GM19324 (cell line): ENCODE data around the gene GLIS1.

ENCODE experiments used
- ATAC-seq: cut with Tn5 transposase; IDR thresholded peaks from one replicate; pipeline ENCODE4 v1.9.1; 2021; ENCODE audit warnings: mild to moderate bottlenecking, moderate library complexity; ENCODE audit not compliant: unreplicated experiment, low FRiP score

Gene GLIS1

GRCh38 chr1:53517109-53517508, 221.9 kb downstream of the GLIS1 start:
- no peak for ATAC-seq

- no peak for ATAC-seq
Measured at GRCh38 chr1:53516181-53516580, 222.8 kb downstream of the GLIS1 start.

DNA sequence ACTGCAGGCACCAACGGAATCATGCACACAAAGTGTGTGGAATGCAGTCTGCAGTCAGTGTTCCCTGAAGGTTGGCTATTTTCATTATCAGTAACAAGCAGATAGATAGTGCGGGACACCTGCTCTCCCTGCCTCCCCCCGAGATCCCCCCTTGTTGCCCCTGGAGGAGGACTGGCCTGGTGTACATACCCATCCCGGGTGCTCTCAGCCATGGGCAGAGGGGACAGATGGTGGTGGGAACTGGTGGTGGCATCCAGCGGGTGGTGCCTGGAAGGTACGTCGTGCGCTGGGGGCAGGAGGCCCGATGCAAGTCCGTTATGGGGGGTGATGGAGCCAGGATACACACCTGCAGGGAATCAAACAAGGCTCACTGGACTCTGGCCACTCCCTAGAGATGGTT, 224.5 kb downstream of the GLIS1 start:
- no peak for ATAC-seq

- no peak for ATAC-seq
Measured at GRCh38 chr1:53513846-53514245, 225.1 kb downstream of the GLIS1 start.

- ATAC-seq = no peak
Measured at GRCh38 chr1:53512807-53513755, 225.9 kb downstream of the GLIS1 start.

GRCh38 chr1:53511933-53512806, 226.8 kb downstream of the GLIS1 start:
- ATAC-seq = no peak

DNA sequence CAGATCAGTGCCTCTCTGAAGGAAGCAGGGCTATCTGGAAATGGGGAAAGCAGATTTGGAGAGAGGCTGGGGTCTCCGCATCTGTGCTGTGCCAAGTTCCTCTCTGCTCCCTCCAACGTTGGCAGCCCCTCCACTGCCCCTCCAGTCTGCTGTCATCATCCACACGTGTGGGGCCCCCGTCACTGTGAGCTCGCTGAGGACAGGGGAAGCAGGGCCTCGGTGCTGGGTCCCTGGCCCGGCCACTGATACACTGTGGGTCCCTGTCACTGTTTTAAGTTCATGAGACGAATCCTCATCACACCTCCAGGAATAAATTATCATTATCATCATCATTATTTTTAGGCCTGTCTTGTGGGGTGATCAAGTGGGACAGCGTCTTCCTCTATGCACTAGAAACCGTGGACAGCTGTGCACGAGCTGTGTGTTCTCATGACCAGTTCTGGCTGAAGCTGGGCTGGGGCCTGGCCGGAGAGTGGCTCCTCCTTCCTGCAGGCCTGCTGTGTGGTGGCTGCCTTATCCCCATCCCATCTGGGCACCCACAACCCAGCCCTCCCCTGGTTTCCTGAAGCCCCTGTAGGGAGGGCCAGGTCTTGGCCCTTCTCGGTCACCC, 227.5 kb downstream of the GLIS1 start:
- no peak for ATAC-seq

GRCh38 chr1:53510215-53510614, 228.7 kb downstream of the GLIS1 start:
- ATAC-seq = no peak

DNA sequence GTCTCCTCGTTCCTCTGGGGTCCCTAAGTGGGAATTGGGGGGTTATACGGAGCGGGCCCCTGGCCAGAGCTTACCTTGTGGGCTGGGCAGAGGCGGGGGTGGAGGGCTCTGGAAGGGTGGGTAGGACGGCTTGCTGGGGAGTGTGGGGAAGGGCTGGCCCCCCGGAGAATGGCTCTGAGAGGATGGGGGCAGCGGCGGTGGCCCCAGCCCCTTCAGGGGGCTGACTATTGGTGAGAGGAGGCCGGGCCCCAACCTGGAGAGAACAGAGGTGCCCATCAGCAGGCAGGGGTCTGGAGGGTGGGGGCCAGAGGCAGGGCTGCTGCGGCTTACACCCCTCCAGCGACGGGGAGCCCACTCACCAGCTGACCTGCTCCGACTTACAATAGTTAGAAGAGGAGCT, 229.2 kb downstream of the GLIS1 start:
- ATAC-seq = no peak

- no peak for ATAC-seq
Measured at GRCh38 chr1:53508991-53509666, 229.8 kb downstream of the GLIS1 start.

- no peak for ATAC-seq
Measured at GRCh38 chr1:53508056-53508990, 230.6 kb downstream of the GLIS1 start.

GRCh38 chr1:53507116-53507820, 231.7 kb downstream of the GLIS1 start:
- ATAC-seq = no peak

GRCh38 chr1:53506355-53507050, 232.5 kb downstream of the GLIS1 start:
- no peak for ATAC-seq

DNA sequence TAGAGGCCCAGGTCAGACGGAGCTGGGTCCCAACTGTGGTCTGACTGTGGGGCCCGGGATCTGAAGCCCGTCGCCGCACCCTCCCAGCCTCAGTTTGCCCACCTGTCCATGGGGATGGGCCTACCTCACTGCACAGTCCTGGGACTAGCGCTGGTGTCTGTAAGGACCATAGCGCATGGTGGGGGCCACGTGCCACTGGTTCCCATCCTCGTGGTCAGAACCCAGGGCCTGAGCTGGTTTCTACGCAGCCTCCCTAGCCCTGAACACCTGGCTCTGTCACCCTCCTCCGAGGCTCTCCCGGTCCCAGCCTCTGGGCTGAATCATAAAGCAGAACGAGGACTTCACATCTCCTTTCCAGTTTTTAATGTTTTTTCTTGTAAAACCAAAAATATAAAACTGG, 233.1 kb downstream of the GLIS1 start:
- no peak for ATAC-seq

- ATAC-seq = no peak
Measured at GRCh38 chr1:53505401-53505800, 233.6 kb downstream of the GLIS1 start.

DNA sequence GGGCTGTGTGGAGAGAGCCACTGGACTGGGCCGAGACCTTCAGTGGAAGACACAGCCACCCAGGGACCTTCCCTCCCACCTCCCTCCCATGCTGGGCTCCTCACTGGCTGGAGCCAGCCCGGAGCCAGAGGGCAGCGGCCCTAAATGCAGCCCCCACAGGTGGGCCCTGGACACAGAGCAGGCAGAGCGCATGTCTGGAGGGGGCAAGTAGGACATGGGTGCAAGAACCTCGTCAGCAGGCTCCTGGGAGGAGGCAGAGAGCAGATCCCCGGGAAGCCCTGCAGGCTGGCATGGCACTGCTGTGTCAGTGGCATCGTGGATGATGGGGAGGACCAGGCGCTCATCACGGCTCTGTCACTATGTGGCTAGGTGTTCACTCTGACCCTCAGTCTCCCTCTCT, 234.1 kb downstream of the GLIS1 start:
- ATAC-seq = no peak

DNA sequence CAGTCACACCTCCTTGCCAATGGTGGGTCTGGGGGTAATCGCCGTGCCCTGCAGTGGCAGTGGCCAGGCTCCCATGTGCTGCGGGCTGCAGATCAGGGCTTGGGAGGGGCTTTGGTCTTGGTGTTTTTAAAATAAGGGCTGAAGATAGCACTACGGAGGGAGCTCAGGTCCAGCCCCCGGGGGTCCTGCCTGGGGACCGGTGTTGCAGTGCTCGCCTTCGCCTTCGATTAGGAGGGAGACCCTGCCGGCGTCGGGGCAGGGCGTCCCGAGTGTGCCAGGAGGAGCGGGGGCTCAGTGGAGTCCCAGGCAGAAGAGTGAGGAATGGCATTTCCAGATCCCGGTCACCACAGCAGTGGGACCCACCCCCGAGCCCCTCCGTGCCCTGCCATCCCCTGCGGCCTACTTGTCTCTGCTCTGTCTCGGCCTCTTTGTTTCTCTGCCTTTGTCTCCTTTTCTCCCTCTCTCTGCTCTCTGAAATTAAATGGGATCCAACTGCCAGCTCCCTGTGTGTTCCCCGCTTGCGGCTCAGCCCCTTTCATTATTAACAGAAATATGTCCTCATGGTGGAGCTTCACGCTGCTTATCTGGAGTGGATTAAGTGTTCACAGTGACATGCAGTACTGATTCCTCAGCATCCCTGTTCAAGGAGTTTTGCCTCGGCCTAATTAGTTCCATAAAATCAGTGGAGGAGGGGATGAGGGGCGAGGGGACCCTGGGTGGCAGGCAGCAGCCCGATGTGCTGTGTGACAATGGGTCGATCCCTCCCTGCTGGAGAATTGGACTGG, 235.3 kb downstream of the GLIS1 start:
- no peak for ATAC-seq
